HTERT RPE-1 (cell line): ENCODE measurements around the gene OR10D3.
"Not testable (repeated sequence)": the region's sequence is repeated elsewhere in the genome, so short reads cannot be mapped to it uniquely, and the experiment has no call there.

Experiments used
- in situ Hi-C: fragments of 300-500 bp; cut with MboI; formaldehyde crosslinking; loops from 4 replicates; pipeline ENCODE4 v1.14.3; 2020; ENCODE audit warnings: low sequenced_read_pairs

OR10D3 gene

DNA sequence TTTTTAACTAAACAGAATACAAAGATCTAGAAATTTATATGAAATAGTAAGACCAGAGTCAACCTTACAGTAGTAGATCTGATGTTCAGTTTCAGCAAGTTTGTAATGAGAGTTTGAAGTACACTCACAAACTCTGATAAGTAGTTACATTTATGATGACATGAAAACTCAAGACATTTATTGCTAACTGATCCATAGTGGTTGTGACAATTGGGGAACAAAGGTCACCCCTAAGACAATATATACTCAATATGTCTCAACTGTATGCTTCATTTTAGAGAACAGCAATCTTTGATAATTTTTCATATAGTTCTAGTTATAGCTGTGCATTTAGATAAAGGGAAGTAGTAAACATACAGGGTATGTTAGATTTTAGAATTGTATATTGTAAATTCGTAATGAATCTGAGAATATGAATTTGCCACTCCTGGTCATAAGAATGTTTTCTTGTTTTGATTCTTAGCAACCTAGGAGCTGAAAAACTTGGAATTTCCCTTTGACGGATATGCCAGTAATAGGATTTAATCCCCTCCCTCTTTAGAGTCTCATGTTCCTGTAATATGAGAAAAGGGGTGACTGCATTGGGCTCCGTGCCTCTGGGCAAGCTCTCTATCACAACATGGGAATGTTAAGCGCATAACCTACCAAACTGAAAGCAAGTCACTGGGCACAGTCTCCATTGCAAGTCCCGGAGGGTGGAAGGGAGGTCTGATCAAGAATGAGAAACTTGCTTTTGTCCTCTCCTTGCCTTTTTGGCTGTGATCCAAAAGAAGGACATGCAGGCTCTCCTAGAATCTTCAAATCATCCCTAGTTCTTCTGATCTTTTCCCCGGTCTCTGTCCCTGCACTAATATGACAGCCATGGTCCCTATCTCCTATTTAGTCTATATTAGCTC is 11.4 kb downstream of the OR10D3 start:
- in situ Hi-C loops, result no loop called here

DNA sequence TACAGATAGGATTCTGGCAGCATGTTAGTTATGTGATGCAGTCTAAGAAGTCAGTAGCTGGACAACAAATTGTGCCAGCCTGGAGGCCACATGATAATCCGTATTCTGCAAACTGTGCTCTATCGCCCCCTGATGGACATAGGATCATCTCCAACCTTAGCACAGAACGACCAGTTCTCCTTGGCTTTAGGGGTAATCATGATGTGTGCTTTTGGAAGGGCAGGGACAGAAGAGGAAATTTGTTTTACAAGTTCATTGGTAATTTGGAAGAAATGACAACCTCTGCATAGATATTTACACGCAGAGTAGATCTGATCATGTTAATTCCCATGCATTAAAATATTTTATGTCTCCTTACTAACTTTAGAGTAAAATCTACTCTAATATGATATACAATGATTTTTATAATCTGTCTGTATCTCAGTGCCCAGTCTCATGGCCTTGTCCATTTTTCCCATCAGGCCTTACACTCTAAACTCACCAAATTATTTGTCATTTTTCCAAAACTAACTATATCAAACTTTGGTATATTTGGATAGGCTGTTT is 12.1 kb downstream of the OR10D3 start:
- in situ Hi-C loops, result no loop called here

DNA sequence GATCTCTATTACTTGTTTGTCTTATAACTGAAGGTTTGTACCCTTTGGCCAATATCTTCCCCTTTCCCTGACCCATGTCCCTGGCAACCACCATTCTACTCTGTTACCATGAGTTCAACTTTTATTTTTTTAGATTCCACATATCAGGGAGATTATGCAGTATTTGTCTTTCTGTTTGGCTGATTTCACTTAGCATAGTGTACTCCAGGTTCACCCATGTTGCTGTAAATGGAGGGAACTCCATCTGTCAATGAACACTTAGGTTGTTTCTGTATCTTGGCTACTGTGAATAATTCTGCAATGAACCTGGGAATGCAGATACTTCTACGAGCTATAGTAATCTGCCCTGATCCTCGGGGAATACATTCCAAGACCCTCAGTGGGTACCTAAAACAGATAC is 14.9 kb downstream of the OR10D3 start:
- in situ Hi-C loops, result no loop called here

DNA sequence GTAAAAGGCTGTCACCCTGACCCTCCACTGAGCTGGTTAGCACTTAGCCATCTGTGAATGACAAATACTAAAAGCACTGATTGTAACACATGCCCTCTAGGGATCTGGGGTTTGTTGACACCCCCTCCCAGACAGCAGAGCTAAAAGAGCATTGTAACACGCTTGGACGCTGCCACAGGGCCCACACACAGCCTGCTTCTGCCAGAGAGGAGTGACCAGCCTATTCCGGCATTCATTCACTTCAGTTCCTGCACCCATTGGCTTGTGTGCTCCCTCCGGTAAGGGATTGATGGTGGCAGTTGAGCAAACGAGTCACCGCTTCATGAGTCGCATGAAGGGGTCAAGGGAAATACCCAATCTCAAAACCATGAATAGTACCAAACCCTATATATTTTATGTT is 15.8 kb downstream of the OR10D3 start:
- in situ Hi-C loops, result no loop called here

DNA sequence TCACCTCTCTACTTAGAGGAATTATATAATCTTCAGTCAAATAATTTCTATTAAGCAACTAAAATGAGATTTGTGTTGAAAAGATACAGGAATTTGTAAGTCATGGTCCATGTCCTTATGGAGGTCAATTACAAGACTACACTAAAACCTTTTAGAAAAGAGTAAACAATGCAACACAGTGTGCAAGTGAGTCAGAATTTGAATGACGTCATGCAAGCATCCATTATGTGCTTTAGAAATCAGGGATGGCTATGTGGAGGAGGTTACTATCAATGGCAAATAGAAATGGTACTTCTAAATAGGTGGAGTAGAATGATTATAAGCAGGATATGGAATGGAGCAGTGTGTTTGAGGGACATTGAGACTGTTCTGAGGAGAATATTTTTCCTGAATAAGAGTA is 16.6 kb downstream of the OR10D3 start:
- in situ Hi-C loops, result no loop called here

DNA sequence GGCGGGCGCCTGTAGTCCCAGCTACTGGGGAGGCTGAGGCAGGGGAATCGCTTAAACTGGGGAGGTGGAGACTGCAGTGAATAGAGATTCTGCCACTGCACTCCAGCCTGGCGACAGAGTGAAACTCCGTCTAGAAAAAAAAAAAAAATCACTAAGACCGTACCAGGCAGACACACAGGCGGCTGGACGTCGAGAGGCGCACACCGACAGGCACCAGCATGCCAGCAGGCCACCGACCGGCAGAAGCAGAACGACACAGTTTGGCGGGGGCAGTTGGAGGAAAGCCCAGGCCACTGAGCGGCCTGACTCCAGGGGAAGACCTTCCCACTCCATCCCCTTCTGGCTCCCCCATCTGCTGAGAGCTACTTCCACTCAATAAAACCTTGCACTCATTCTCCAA is 17.5 kb downstream of the OR10D3 start:
- in situ Hi-C loops, result no loop called here

DNA sequence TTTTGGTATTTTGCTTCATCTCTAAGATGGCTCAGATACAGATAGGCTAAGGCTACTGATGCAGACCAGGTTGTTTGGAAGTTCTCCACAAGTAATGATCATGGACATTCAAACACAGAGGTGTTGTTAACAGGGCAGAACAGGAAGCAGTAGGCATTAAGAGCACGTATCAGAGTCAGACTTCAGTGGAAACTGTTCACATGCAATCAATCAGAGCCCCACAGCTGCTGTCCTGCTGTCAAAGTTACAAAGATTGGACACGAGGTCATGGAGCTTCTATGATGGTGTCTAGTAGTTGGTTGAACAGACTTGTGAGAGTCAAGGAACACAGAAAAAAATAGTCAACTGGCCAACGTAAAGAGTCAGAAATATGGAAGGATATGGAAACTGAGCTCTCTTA is 19.8 kb downstream of the OR10D3 start:
- in situ Hi-C loops, result no loop called here

DNA sequence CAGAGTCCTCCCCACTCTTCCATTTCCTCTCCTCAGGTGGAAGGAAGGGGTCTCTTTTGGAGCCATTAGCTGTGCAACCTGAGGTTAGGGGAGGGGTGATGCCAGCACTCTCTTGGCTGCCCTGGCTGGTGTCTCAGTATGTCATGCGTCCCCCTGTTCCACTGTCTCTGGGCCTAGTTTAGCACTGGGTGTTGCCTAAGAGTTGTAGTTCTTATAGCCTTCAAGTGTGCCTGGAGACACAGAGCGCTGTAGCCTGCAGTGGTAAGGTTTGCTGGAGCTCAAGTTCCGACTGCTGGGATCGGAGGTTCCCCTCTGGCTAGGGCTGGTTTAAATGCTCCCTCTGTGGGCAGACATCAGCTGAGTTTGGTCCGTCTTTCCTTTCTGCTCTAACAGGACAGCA is 20.9 kb downstream of the OR10D3 start:
- in situ Hi-C loops, result no loop called here

GRCh38 chr11:124207102-124207792 is 24.1 kb downstream of the OR10D3 start:
- in situ Hi-C loops, result no loop called here

DNA sequence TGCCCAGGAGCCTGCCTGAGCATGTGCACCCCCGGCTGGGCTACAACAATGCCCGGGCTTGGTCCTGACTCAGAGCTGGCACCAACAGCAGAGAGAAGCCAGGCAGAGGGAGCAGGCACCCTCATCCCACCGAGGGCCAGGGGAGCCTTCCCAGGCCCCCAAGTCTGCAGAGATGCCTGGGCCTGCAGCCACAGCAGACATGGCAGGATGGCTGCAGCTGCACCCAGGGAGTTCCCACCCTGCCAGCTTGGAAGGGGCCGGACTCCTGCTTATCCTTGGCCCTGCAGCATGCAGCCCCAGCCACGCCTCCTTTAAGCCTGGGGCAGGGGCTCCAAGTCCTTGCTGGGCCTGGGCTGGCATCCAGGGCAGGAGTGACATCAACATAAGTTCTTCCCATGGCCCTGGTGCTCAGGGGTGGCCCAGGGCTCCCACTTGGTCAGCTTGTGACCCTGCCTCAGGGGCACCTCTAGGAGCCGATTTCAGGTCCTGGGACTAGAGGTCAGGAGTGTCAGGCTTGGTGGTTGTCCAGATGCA is 26.7 kb downstream of the OR10D3 start:
- in situ Hi-C loops, result no loop called here

- in situ Hi-C loops, result no loop called here
Observed at GRCh38 chr11:124210421-124210820, 27.3 kb downstream of the OR10D3 start.

DNA sequence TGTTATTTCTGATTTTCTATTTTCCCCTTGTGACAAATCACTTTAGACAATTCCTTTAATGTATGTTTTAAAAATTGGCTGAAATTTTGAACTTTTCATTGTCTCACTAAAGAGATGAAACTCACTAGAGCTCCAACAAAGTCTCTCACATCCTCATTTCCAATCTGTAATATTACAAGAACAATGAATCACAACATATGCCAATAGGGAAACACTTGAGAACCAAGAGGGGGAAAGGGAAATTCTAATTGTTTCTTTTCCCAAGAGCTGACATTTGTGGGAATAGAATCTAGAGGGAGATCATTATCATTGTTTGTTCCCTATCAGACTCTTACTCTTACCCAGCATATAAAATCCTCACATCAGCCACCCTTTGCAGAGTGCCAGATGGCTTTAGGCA is 28.2 kb downstream of the OR10D3 start:
- in situ Hi-C loops, result no loop called here

DNA sequence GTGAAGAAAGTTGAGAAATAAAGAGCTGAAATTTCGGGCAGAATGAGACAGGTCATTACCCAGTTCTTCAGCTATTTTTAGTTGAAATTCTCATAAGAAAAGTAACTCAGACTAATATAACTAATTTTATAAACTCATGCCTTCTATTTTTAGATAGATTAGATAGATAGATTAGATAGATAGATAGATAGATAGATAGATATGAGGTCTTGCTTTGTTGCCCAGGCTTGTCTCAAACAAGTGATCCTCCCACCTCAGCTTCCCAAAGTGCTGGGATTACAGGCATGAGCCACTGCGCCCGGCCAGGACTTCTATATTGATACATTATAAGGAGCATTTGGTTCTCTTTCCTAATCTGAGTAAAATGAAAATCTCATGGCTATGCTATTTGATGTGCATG is 30.9 kb downstream of the OR10D3 start:
- in situ Hi-C loops, result no loop called here

GRCh38 chr11:124219126-124219525 is 36.0 kb downstream of the OR10D3 start:
- in situ Hi-C loops, result no loop called here

GRCh38 chr11:124222407-124222806 is 39.3 kb downstream of the OR10D3 start:
- in situ Hi-C loops, result no loop called here

- in situ Hi-C loops, result not testable (repeated sequence)
Observed at GRCh38 chr11:124224618-124225423, 41.7 kb downstream of the OR10D3 start.

DNA sequence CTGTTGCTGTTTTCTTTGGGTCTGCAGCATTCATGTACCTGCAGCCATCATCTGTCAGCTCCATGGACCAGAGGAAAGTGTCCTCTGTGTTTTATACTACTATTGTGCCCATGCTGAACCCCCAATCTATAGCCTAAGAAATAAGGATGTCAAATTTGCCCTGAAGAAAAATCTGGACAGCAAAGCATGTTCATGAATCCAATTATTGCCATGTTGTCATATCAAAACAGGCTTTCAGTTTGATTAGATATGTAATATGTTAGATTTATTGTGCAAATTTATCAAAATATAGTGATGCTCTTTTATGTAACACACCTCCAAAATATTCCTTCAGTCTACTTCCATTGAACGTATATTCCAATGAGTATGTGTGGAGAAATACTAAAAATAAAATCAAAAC is 42.3 kb downstream of the OR10D3 start:
- in situ Hi-C loops, result no loop called here

- in situ Hi-C loops, result no loop called here
Observed at GRCh38 chr11:124233376-124233775, 50.2 kb downstream of the OR10D3 start.
